ENCODE measurements around the gene PRKRIP1.

DNA sequence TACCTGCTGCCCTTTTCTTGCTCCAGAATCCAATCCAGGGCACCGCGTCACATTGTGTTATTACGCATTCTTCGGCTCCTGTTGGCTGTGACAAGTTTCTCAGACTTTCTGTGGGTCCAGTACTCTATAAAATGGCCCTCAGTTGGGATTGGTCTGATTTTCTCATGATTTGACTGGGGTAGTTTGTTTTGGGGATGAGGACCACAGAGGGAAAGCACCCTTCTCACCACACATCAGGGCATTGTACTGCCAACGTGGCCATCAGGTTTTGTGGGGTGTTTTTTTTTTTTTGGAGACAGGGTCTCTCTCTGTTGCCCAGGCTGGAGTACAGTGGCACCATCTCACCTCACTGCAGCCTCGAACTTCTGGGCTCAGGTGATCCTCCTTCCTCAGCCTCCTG, 20.2 kb downstream of the PRKRIP1 start:
- TF ChIP-seq CTCF (IDR thresholded peaks at IDR 0.05; ENCODE audit: insufficient read depth, low read depth, low read length) (no peak), EZH2 (IDR thresholded peaks at IDR 0.05; ENCODE audit: insufficient read depth, low read length) (no peak)

Measured in astrocyte (in vitro differentiated cells and primary cell).